ENCODE measurements around the gene ITPKB.
"Not testable (repeated sequence)": the region's sequence is repeated elsewhere in the genome, so short reads cannot be mapped to it uniquely, and the experiment has no call there.

Gene ITPKB

DNA sequence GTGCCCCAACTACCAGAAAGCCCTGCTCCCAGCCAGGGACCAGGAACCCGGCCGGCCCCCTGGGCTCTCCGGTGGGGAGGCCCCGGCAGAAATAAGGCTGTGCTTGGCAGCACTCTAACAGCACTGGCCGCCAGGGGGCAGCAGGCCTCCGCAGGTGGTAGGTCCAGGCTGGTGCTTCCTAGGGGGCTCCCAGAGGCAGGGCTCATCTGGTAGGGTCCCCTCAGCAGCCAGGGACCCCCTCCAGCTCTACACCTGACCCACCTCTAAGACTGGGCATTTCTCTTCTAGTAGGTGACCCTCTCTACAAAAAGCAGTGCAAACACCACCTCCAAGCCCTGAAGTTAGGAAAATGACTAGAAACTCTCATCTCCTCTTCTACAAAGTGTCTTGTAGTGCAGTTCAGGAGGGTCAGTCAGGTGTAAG, 104.9 kb downstream of the ITPKB start:
- peak; percentile 51 for DNase-seq

DNA sequence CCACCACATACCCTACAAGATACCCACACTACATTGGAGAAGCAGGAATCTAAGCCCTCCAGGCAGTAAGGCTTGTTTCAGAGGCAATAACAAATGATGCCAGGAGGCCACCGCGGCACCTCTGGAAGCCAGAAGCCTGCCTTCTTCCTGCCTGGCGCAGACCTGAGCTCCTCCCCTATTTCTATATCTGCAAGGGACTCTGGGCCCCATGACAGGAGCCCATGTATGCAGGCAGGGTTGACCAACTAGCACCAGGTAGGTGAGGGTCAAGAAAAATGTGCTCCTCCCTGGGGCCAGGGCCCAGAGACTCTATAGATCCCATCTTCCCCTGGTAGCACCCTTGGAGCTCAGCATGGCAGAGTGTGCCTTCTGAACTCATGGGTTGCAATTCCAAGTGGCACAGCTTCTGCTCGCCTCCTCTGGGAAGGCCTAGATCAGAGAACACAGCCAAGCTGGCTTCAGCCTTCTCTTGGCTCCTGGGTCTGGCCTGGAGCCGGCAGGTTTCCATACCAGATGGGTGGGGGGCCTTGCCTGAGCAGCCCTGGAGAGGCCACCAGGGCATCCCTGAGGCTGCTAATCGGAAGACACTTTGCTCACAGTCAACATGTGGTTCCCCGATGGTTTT, 105.4 kb downstream of the ITPKB start:
- no peak for DNase-seq

DNA sequence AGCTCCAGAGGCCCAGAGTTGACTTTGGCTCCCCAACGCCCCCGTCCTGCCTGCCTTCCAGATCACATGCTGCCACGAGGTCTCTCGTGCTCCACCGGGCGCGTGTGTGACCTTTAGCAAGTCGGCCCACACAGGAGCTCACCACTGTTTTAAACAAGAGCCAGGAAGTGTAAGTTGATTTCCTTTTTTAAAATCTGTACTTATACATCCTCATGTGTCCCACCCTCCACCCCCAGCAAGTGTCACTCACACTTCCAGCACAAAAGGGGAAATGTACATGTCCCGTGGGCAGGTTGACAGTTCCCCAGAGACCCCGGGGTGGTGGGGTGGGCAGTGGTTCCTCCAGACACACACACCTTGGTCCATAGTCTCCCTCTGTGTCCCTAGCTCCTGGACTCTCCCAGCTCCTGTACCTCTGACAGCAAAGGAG, 106.1 kb downstream of the ITPKB start:
- DNase-seq = no peak

DNA sequence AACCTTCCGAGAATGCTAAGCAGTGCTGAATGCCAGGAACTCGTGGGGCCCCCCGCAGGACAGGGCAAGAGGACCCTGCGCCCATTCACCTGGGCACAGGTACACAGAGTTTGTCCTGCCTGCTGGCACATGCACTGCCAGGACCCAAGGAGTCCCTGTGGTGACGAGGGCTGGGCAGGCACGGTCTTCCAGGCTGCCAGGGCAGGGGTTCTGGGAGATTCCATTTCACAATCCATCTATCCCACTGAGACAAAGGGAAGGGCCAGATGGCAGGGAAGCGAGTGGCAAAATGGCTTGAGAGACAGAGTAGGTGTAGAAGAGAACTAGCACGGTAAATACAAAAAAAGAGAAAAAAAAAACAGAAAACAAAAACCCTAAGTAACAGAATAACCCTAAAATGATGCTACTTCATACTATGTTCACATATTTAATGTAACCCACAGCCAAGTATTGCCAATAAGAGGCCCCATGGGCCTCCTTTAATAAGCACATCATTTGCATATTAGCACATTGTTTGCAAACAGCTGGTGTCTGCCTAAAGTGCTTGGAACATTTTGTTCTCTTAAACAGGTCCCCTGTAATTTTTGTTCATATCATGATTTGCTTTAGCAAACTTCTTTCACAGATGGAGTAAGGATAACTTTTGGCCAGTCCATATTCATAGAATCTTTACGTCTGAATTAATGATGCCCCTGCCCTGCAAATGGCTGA, 106.8 kb downstream of the ITPKB start:
- no peak for DNase-seq

DNA sequence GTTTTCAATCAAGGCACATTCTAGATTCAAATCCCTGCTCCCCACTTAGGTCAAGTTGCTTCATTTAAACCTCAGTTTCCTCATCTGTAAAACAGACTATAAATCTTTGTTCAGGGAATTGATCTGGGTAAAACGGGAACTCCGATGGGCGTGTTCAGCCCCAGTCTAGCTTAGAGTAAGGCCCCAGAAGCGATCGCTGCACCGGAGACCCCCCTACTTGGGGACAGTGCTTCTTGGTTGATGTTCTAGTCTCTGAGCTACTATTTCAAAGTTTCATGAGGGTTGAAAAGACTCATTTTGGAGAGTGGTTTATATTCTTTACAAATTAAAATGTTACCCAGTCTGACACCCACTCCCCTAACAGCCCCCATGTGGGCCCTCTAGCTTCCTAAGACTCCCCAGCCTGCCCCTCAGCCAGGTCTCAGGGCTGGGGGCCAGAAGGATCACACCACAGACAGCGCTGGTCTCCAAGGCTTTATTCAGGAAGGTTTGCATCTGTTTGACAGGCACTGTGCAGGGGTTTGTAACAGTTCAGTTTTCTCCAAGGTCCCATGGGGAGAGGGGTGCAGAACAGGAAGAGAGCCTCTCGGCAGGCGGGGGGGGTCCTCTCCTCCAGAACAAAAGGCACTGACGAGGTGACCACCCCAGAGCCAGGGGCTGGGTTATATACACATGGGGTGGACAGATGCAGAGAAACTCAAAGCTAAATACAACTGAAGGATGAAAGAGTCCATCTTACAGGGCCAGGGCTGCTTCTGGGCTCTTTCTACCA, 107.7 kb downstream of the ITPKB start:
- DNase-seq = no peak

DNA sequence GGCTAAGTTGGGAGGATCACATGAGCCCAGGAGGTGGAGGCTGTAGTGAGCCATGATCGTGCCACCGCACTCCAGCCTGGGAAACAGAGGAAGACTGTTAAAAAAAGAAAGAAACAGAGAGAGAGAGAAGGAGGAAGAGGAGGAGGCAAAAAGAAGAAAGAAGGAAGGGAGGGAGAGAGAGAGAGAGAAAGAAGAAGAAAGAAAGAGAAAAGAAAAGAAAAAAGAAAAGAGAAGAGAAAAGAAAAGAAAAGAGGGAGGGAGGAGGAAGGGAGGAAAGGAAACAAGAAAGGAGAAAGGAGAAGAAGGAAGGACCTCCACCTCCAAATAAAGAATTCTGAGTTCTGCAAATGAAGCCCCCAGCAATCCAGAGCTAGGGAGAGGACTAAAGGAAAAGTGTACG, 108.5 kb downstream of the ITPKB start:
- DNase-seq = no peak

DNA sequence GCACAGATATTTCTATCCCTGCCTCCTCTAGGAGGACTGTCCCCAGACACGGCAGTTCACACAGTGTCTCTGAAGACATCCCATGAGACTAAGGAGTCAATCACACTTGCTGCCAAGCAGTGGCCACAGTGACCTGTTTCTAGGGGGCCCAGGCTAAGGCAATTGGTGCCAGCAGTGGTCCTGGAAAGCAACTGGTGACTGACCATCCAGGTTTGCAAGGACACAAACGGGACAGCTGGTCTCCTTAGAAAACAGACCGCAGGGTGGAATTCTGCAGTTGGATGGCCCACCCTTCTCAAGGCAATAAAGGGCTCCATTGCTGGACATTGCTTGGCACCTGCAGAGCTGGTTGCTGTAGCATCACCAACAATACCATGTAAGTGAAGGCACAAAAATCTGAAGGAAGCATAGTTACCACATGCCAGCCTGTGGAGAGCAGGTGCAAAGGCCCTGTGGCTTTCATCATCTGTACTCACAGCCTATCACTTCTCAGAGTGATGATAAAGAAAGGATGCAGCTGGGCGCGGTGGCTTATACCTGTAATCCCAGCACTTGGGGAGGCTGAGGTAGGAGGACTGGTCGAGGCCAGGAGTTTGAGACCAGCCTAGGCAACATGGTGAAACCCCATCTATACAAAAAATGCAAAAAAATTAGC, 109.1 kb downstream of the ITPKB start:
- DNase-seq = no peak

DNA sequence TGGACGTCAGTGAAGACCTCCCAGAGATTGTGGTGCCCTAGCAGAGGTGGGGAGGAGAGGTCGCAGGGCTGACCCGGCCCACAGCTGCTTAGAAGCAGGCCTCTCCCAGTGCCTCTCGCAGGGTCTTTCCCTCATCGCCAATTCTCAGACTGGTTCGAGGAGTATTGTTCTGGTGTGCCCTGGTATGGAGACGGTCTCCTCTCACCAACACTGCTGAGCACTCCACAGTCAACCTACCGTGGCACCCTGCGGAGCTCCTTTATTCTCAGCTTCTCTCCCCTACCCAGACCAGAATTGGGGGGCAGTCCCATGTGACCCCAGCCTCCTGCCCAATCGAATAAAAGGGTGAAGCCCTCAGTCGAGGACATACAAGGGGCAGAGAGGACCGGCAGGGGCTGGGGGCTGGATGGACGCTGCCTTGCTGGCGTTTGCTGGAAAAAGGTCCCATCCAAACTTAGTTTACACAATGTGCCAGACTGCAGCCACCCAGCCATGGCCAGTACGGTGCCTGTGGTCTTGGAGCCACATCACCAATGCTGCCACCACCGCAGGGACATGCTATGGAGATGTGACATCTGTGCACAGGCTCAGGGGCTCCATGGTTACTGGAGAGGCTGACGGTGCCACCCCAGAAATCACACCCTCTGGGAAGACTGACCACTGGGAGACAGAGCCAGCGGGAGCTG, 109.7 kb downstream of the ITPKB start:
- no peak for DNase-seq

DNA sequence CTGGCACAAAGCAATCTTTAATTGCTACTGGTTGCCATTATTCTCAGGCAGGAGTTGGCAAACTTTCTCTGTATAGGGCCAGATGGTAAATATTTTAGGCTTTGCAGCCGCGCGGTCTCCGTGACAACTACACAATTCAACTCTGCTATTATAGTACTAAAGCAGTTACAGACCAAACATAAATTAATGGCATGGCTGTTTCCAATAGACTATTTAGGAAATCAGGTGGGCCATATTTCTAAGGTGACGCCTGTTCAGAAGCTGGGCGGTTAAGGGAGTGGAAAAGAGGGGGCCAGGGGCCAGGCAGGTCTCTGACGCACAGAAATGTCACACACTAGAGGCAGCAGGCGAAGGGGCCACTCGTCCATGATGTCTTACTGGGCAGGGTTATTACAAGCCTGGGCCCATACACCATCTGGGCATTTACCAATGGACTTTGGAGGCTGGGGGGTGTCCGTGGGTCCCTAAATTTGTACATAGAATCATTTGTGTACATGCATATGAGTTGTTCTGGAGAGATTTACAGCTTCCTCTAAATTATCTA, 110.4 kb downstream of the ITPKB start:
- DNase-seq = peak; percentile 91

DNA sequence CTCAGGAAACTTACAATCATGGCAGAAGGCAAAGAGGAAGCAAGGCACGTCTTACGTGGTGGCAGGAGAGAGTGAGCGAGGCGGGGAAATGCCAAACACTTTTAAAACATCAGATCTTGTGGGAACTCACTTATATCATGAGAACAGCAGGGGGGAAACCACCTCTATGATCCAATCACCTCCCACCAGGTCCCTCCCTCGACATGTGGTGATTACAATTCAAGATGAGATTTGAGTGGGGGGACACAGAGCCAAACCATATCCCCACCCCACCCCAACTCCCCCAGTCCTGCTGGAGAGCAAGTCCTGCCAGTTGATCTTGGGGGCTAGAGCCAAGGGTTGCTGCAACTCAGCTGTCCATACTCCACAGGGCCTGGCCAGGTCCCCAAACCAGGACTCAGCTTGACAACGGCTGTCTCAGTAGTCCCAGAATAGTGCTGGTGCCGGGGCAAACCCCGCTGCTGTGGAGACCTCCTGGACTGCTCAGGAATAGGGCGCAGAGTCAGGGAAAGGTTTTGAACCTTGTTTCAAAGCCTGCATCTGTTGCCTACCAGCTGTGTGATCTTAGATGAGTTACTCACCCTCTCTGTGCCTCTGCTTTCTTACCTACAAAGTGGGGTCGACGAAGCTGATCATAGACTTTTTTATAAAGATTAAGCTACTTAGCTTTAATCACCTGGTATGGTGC, 111.0 kb downstream of the ITPKB start:
- DNase-seq = no peak

DNA sequence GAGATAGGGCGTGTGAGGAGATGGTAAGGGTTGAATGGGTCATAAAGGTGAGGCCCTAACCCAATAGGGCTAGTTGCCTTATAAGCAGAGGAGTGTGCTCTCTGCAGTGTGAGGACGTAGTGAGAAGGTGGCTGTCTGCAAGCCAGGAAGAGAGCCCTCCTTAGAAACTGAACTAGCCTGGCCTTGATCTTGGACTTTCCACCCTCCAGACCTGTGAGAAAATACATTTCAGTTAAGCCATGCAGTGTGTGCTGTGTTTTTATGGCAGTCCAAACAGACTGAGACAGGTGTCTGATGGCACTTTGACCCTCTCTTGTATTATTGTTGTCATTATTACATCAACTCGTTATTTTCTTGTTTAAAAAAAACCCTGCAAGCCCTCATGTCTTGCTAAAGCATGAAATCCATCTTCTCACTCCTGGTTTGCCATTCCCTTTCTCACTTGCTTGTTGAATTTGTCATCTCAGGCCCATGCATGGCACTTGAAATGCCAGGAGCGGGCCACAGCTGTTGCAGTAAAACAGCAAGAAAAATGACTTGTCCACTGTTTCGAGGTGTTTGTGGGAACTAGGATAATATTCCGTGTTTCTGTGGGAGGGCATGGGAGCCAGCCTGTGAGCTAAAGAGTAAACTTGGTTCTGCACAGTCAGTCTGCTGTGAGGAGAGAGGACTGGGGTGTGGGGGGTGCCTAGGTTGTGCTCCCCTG, 111.9 kb downstream of the ITPKB start:
- DNase-seq = no peak

DNA sequence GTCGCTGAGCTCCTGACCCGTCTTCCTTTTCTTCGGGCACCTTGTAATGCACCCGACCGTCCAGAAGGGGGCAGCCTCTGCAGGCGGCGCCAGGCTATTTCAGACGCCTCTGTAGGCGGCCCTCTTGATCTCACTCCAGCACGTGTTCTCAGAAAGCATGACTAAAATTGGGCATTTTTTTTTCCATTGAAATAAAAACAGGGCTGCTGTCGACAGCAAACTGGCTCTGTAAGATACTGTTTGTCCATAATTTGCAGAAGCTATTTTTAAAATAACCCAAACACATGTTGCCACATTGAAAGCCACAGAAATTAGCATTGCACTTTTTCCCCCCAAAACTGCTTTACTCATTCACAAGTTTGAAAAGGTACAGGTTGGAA, 112.5 kb downstream of the ITPKB start:
- no peak for DNase-seq

DNA sequence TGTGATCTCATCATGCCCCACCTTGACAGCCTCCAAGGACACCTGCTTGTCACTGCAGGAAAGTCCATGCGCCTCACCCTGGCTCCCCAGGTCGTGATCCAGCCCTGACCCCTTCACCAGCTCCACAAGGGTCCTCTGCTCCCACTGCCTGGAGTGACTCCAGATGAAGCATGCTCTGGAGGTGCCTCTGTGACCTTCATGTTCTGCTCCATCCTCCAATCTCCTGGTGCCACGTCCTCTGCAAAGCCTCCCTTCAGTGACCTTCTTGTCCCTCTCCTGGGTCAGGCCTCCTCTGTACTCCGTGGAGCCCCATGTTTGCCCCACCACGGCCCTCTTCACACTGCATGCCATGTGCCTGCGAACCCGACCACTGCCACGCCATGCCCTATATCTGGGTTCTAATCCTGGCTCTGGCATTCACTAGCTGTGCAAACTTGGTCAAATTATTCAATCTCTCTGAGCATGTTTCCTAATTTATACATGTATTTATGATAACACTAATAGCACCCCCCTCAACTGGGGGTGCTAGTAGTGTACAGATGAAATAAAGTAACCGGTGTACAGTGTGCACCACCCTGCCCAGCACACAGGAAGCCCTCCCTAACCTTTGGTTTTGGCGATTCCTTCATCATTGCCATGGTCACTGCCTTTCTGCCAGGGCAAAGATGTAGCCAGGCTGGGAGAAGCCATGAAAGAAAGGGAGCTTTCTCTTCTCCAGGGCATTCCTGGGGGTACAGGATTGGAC, 113.1 kb downstream of the ITPKB start:
- no peak for DNase-seq

DNA sequence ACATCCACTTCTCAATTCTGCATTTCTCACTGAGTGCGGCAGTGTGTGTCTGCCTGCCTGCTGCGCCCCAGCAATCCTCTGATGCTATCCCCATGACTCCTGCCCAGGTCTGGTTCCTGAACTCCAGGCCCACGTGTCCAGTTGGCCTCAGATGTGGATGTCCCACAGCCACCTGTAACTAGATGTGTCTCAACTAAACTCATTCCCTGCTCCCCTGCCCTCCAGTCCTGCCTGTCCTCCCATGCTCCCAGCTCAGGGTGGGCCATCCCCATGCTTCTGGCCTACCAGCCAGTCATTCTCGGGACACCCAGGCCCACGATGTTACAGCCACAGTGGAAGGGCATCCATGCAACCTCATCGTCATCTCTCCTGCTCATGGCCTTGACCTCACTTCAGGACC, 113.8 kb downstream of the ITPKB start:
- no peak for DNase-seq

DNA sequence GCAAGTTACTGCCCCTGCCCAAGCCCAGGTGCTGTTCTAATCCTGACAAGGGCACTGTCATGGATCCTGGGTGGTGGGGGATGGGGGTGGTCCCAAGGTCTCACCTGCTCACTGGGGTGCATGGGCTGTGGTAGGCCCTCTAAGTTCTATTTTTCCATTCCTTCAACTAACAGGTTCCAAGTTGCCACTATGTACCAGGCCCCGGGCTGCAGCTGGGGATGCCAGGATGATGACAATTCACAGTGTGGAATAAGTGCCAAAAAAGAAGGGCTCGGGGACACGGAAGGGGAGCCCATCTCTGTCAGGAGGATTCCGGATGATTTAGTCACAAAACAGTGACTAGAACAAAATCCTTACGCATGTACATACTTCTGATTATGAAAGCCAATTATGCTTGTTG, 114.6 kb downstream of the ITPKB start:
- no peak for DNase-seq

DNA sequence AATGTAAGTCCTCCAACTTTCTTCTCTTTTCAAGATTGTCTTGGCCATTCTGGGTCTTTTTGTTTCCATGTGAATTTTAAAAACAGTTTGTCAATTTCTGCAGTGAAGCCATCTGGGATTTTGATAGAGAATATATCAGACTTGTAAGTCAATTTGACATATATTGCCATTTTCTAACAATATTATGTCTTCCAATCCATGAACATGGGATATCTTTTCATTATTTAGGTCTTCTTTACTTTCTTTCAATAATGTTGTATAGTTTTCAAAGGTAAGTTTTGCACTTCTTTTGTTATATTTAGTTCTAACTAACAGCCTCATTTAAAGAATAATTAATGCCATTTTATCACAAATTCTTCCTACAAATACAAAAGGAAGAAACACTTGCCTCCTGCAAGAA, 117.1 kb downstream of the ITPKB start:
- no peak for DNase-seq

DNA sequence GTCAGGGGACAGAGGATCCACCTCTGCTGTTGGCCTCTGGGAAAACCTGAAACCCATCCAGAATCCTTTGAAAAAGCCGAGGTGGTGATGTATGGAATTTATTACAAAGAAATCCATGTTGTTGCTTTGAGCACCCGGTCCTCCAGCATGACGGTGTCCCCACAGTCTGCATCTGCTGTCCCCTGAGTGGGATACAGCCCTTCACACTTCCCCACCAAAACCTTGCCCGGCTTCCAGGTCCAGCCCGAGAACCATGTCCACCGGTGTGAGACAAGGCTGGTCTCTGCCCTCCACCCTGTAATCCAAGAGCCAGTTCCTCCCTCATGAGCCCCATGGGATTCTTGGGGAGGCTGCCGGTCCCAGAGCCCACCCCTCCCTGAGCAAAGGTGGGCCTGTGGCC, 120.1 kb downstream of the ITPKB start:
- no peak for DNase-seq

DNA sequence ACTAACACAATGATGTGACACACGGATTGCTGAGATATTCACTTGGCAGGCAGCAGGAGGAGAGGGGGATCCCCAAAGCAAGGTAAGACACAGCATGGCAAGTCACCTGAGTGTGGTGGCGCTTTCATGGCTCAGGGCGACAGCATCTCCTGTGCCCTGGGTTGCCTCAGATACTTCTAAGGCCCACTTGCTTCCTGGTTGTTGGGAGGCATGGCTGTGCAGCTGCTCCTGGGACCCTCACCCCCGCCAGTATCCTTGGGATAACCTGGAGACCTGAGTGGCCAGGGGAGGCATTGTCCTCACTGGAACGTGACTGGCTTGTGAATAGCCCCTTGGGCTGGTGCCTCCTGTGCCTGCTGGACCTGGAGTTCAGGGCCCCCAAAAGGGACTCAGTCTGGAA, 120.7 kb downstream of the ITPKB start:
- no peak for DNase-seq

DNA sequence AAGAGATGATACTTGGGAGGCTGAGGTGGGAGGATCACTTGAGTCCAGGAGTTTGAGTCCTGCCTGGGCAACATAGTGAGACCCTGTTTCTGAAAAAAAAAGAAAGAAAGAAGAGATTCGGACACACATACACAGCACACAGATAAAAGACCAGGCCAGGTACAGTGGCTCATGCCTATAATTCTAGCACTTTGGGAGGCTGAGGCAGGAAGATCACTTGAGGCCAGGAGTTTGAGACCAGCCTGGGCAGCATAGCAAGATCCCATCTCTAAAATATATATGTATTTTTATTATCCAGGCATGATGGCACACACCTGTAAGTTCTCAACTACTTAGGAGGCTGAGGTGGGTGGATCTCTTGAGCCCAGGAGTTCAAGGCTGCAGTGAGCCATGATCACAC, 121.4 kb downstream of the ITPKB start:
- not testable (repeated sequence) for DNase-seq

DNA sequence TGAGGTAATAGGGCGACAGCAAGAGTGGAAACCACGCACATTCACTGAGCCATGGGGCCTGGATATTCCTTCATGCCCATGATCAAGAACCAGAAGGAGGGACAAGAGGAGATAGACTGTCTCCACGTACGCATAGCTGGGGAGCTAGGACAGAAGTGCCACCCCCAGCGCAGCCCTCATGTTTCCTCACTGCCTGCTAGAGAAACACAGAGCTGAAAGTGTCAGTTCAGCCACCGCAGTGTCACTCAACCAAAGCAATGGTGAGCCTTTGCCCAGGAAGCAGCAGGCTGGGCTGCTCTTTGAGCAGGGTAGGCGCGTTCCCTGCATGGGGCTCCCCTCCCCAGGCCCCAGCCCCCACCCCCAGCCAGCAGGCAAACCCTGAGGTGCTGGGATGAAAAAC, 122.0 kb downstream of the ITPKB start:
- no peak for DNase-seq

DNA sequence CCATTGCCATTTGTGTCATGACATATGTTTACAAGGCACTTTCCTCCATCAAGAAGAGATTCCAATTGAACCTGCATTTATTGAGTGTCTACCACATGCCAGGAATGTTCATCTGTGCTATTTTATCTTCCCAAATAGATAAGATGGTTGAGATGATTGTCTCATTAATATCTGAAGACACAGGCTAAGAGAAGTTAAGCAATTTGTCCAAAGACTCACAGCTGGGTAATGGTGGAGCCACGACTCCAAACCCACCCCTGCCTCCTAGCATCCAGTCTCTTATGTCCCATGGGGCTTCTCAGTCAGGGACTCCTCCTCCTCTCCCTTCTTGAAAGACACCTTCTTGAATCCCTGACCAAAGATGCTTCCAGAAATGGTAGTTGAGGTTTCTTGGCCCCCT, 122.4 kb downstream of the ITPKB start:
- no peak for DNase-seq
